K562 (cell line): ENCODE data around the gene PRR14. TPM values are rescaled to one million over a fixed set of nuclear protein-coding genes. Genes with fewer than 3 reads are reported as not detected.

Experiments used
- ADNP ChIP-seq: fragments of 200-800 bp; sonication (Bioruptor generic); IDR thresholded peaks from 2 replicates; pipeline ENCODE4 v1.6.1; 2016; ENCODE audit warnings: missing genetic modification characterization, missing compliant biosample characterization
- ATF1 ChIP-seq, 2 experiments: fragments of 450-650 bp in 1 of 2; IDR thresholded peaks; 2 replicates each; pipeline ENCODE4 v1.6.1; 2016; ENCODE audit warnings: missing compliant biosample characterization in 1 of 2, missing genetic modification characterization in 1 of 2
- ATF3 ChIP-seq, 2 experiments: fragments of 450-650 bp in 1 of 2; sonication (generic) in 1 of 2; formaldehyde crosslinking in 1 of 2; IDR thresholded peaks in 1 of 2; conservative IDR thresholded peaks in 1 of 2; 2 replicates each; pipeline versions ENCODE4 v1.6.1 to v1.8.1; 2016 to 2023; ENCODE audit warnings: mild to moderate bottlenecking in 2 of 2, moderate library complexity in 2 of 2, inconsistent platforms in 1 of 2, missing genetic modification reagents in 1 of 2
- BHLHE40 ChIP-seq: IDR thresholded peaks from 2 replicates; pipeline ENCODE4 v1.6.1; 2011; ENCODE audit warnings: low read length, improper control_type of control experiment
- CREB5 ChIP-seq: fragments of 250-450 bp; sonication (Bioruptor Pico); IDR thresholded peaks from 2 replicates; pipeline ENCODE4 v1.5.0; 2020; ENCODE audit warnings: mild to moderate bottlenecking
- EZH2 ChIP-seq: IDR thresholded peaks from 2 replicates; pipeline ENCODE4 v1.6.1; 2012; ENCODE audit warnings: low read depth, mild to moderate bottlenecking, inconsistent platforms, low read length, borderline replicate concordance
- HNRNPL ChIP-seq: fragments of 200-400 bp; formaldehyde crosslinking; IDR thresholded peaks from 2 replicates; pipeline ENCODE4 v1.6.1; 2017; ENCODE audit warnings: low read depth, mild to moderate bottlenecking, low read length
- HNRNPUL1 ChIP-seq: fragments of 200-400 bp; formaldehyde crosslinking; IDR thresholded peaks from 2 replicates; pipeline ENCODE4 v1.6.1; 2017; ENCODE audit warnings: low read length
- LCOR ChIP-seq: sonication (generic); formaldehyde crosslinking; IDR thresholded peaks from 2 replicates; pipeline ENCODE4 v1.8.0; 2022; ENCODE audit warnings: mild to moderate bottlenecking, missing genetic modification reagents
- NFIX ChIP-seq: fragments of 250-450 bp; sonication (Bioruptor Pico); IDR thresholded peaks from 2 replicates; pipeline ENCODE4 v1.4.0; 2020; ENCODE audit warnings: low read depth, mild to moderate bottlenecking, moderate library complexity
- NR0B1 ChIP-seq: fragments of 450-650 bp; IDR thresholded peaks from one replicate; pipeline ENCODE4 v1.6.1; 2018; ENCODE audit warnings: mild to moderate bottlenecking, moderate library complexity; ENCODE audit not compliant: partially characterized antibody
- PCBP2 ChIP-seq: fragments of 200-400 bp; formaldehyde crosslinking; IDR thresholded peaks from 2 replicates; pipeline ENCODE4 v1.6.1; 2018; ENCODE audit warnings: low read length, low read depth, mild to moderate bottlenecking, moderate library complexity; ENCODE audit not compliant: poor library complexity, severe bottlenecking
- RNF219 ChIP-seq: fragments of 250-450 bp; sonication (Bioruptor Pico); IDR thresholded peaks from 2 replicates; pipeline ENCODE4 v1.5.0; 2022; ENCODE audit warnings: mild to moderate bottlenecking
- SETDB1 ChIP-seq: IDR thresholded peaks from one replicate; pipeline ENCODE4 v1.6.1; 2012; ENCODE audit warnings: low read length, control low read depth, inconsistent platforms
- SLC30A9 ChIP-seq: fragments of 250-450 bp; sonication (Bioruptor Pico); IDR thresholded peaks from 2 replicates; pipeline ENCODE4 v1.8.0; 2022; ENCODE audit warnings: mild to moderate bottlenecking, moderate library complexity
- STAT5B ChIP-seq: fragments of 250-450 bp; sonication (Bioruptor Pico); IDR thresholded peaks from 2 replicates; pipeline ENCODE4 v1.8.0; 2021; ENCODE audit warnings: mild to moderate bottlenecking, inconsistent platforms
- ZBTB26 ChIP-seq: fragments of 450-650 bp; formaldehyde crosslinking; IDR thresholded peaks from 2 replicates; pipeline ENCODE4 v1.4.0; 2022; ENCODE audit warnings: missing genetic modification characterization
- ZNF165 ChIP-seq: fragments of 250-450 bp; sonication (Bioruptor Pico); IDR thresholded peaks from 2 replicates; pipeline ENCODE4 v1.4.0; 2020; ENCODE audit warnings: borderline replicate concordance
- ZNF212 ChIP-seq: fragments of 450-650 bp; formaldehyde crosslinking; IDR thresholded peaks from 2 replicates; pipeline ENCODE4 v1.4.0; 2020; ENCODE audit warnings: mild to moderate bottlenecking
- ZNF217 ChIP-seq: sonication (generic); formaldehyde crosslinking; IDR thresholded peaks from 2 replicates; pipeline ENCODE4 v1.8.0; 2022; ENCODE audit warnings: mild to moderate bottlenecking, missing genetic modification reagents
- ZNF507 ChIP-seq: conservative IDR thresholded peaks from 2 replicates; pipeline ENCODE4 v1.6.1; 2017; ENCODE audit warnings: missing genetic modification characterization, missing compliant biosample characterization
- ZNF57 ChIP-seq: fragments of 450-650 bp; formaldehyde crosslinking; IDR thresholded peaks from 2 replicates; pipeline ENCODE4 v1.4.0; 2020; ENCODE audit warnings: mild to moderate bottlenecking, moderate library complexity
- ZNF785 ChIP-seq: fragments of 250-450 bp; sonication (Bioruptor Pico); IDR thresholded peaks from 2 replicates; pipeline ENCODE4 v1.4.0; 2020; ENCODE audit warnings: mild to moderate bottlenecking
- polyA plus RNA-seq, 8 experiments: library from polyadenylated mRNA; depleted of rRNA in 4 of 8; stranded (reverse) in 5 of 8; unstranded in 3 of 8; fragments of >200 nt; fragmentation: Nextera tagmentation in 2 of 8; fragmentation: Illumina TruSeq in 1 of 8; extraction: Ambion mirVana in 2 of 8; extraction: Trizol in 1 of 8; gene quantifications; 2 replicates each; pipeline versions ENCODE4 v1.2.1 to v1.2.3, GENCODE V29; 2011 to 2014; ENCODE audit warnings: inconsistent platforms in 1 of 8, missing spikeins in 1 of 8
- total RNA-seq, 7 experiments: library from RNA; depleted of rRNA in 6 of 7; stranded (reverse); fragments of >200 nt in 6 of 7; fragmentation: Illumina TruSeq in 2 of 7; extraction: Trizol in 2 of 7; gene quantifications; 2 replicates each; pipeline versions ENCODE4 v1.2.1 to v1.2.3, GENCODE V29; 2011 to 2021; ENCODE audit warnings: low replicate concordance in 1 of 7

The PRR14 gene
- total and polyA plus RNA-seq, 9 of the 15 experiments (the other 6 are each of a cell fraction or from before 2014, with no cell fraction given): 2.2 to 63.1 (median 11.5) TPM

GRCh38 chr16:30649725-30650368 is 913 bp upstream of the PRR14 start (continued):
- TF ChIP-seq SLC30A9 (CRISPR knock-in tag) (no peak), EZH2 (no peak), NFIX (no peak), ZNF507 (tag) (no peak), PCBP2 (no peak), RNF219 (no peak), HNRNPUL1 (no peak), NR0B1 (no peak), STAT5B (no peak), ADNP (tag) (no peak), ZNF785 (CRISPR knock-in tag) (no peak), ATF1 (CRISPR knock-in tag; IDR thresholded peaks at IDR 0.05) (no peak), ATF1 (tag; IDR thresholded peaks at IDR 0.05) (no peak), HNRNPL (no peak), ZBTB26 (no peak), CREB5 (no peak), LCOR (CRISPR knock-in tag) (no peak), ZNF57 (CRISPR knock-in tag) (no peak), ZNF217 (CRISPR knock-in tag) (no peak), ATF3 (IDR thresholded peaks at IDR 0.05) (no peak), ATF3 (CRISPR knock-in tag; conservative IDR thresholded peaks at IDR 0.05) (no peak), BHLHE40 (no peak), ZNF212 (no peak), ZNF165 (CRISPR knock-in tag) (no peak), SETDB1 (no peak)
